Measurements from ENCODE around the gene SLC49A3. TPM values are rescaled to one million over a fixed set of nuclear protein-coding genes. Genes with fewer than 3 reads are reported as not detected.

Gene SLC49A3
- total and polyA plus RNA-seq, 10 donors = 5.6 to 28.8 (median 17.0) TPM

GRCh38 chr4:683982-684622 lies 4.8 kb downstream of the SLC49A3 start:
- DNase-seq = peak; percentile 86
- Histone ChIP-seq H3K9me3 (no peaks in the 10 kb centered on the region), H3K36me3 (peaks cover 0 to 9% (median 0%) of the 10 kb centered on the region in 6 donors), H3K4me3 (no peak overlapping the region), H3K4me1 (peaks cover 6 to 79% (median 64%) of the 10 kb centered on the region in 6 donors), H3K27ac (peak overlapping the region in 3 of 8 donors; percentile 40 to 52 (median 43)), H3K27me3 (replicated peaks in 1 of 7) (peaks cover 0 to 12% (median 0%) of the 10 kb centered on the region in 7 donors)
- TF ChIP-seq CTCF (IDR thresholded peaks at IDR 0.05 in 8 of 11, conservative IDR thresholded peaks at IDR 0.05 in 3 of 11) = peak in 10 of 11 experiments; percentile 24 to 83 (median 64)
- no peak for TF ChIP-seq POLR2A (IDR thresholded peaks at IDR 0.05)
- peak in 2 of 3 donors; percentile 40 to 66 for TF ChIP-seq POLR2AphosphoS5 (IDR thresholded peaks at IDR 0.05)
- 49 to 78% (median 55%) methylated on average over 4 to 19 of the region's 19 CpGs for WGBS, 5 donors
- intact Hi-C loops (cut with DNase I; ENCODE audit: low total_unique reads) = no loop called here

- intact Hi-C loops (cut with DNase I; ENCODE audit: low total_unique reads) = no loop called here
- 57 to 75% (median 72%) methylated on average over 17 to 25 of the region's 25 CpGs for WGBS, 5 donors
- H3K27me3 ChIP-seq (replicated peaks in 1 of 7) = peaks cover 0 to 5% (median 0%) of the 10 kb centered on the region in 7 donors
- no peak overlapping the region for H3K4me3 ChIP-seq
- no peaks in the 10 kb centered on the region for H3K9me3 ChIP-seq
- TF ChIP-seq CTCF (IDR thresholded peaks at IDR 0.05 in 8 of 11, conservative IDR thresholded peaks at IDR 0.05 in 3 of 11) (no peak), POLR2AphosphoS5 (IDR thresholded peaks at IDR 0.05) (peak in 1 of 3 donors; percentile 30)
- DNase-seq = peak; percentile 73
- H3K4me1 ChIP-seq = peaks cover 6 to 72% (median 58%) of the 10 kb centered on the region in 6 donors
- H3K36me3 ChIP-seq = peaks cover 0 to 9% (median 0%) of the 10 kb centered on the region in 6 donors
- H3K27ac ChIP-seq = peak overlapping the region in 3 of 8 donors; percentile 40 to 52 (median 43)
Observed at GRCh38 chr4:683247-683897, 5.6 kb downstream of the SLC49A3 start.

GRCh38 chr4:682490-683172 lies 6.3 kb downstream of the SLC49A3 start:
- Histone ChIP-seq H3K9me3 (no peaks in the 10 kb centered on the region), H3K36me3 (peaks cover 0 to 9% (median 0%) of the 10 kb centered on the region in 6 donors), H3K4me1 (peaks cover 6 to 64% (median 52%) of the 10 kb centered on the region in 6 donors), H3K27me3 (replicated peaks in 1 of 7) (no peaks in the 10 kb centered on the region), H3K4me3 (no peak overlapping the region), H3K27ac (peak overlapping the region in 1 of 8 donors; percentile 18)
- DNase-seq = peak; percentile 77
- intact Hi-C loops (cut with DNase I; ENCODE audit: low total_unique reads) = no loop called here
- TF ChIP-seq CTCF (IDR thresholded peaks at IDR 0.05 in 8 of 11, conservative IDR thresholded peaks at IDR 0.05 in 3 of 11) (no peak), POLR2A (IDR thresholded peaks at IDR 0.05) (no peak), POLR2AphosphoS5 (IDR thresholded peaks at IDR 0.05) (peak in 2 of 3 donors; percentile 6 to 11)
- 85 to 96% (median 89%) methylated on average over 17 to 23 of the region's 23 CpGs for WGBS, 5 donors
